Ecto neural progenitor cell (in vitro differentiated cells): Measurements from ENCODE around the gene NBAS.
"Not testable (repeated sequence)": the region's sequence is repeated elsewhere in the genome, so short reads cannot be mapped to it uniquely, and the experiment has no call there.

Source experiments
- DNase-seq: peaks from one replicate; pipeline ENCODE4 v3.0.0-alpha.2; 2018; ENCODE audit warnings: low spot score

Gene NBAS

DNA sequence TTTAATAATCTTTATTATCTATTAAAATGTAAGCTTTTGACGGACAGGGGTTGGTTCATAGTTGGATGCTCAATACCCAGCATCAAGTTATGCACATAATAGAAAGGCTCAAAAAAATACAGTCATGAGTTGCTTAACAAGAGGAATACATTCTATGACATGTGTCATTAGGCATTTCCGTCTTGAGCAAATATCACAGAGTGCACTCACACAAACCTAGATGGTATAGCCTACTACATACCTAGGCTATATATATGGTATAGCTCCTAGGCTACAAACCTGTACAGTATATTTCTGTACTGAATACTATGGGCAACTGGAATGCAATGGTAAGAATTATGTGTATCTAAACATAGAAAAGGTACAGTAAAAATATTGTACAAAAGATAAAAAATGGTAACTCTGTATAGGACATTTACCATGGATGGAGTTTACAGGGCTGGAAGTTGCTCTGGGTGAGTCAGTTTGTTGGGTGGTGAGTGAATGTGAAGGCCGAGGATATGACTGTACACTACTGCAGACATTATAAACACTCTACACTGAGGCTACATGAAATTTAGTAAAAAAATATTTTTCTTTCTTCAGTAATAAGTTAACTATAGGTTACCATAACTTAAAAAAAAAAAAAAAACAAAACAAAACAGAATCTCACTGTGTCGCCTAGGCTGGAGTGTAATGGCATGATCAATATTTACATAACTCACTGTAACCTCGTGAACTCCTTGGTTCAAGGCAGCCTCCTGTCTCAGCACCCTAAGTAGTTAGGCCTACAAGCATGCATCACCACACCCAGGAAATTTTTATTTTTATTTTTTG, 201.2 kb downstream of the NBAS start:
- no peak for DNase-seq

DNA sequence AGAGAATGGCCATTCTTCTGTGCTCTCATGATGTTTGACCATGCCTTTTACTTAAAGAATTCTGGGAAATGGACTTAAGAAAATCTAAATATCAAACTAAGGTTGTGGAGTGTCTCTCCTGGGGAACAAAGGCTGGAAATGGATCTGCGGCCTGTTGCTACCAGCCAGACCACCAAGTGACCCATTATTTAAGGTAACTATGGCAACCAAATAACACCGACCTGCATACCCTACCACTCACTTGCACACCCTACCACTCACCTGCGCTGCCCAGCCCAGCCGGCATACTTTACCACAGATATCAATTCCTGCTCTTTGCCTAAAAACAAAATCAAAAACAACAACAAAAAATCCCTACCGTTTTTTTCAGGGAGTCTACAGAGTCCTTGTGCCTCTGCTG, 203.2 kb downstream of the NBAS start:
- DNase-seq = no peak

DNA sequence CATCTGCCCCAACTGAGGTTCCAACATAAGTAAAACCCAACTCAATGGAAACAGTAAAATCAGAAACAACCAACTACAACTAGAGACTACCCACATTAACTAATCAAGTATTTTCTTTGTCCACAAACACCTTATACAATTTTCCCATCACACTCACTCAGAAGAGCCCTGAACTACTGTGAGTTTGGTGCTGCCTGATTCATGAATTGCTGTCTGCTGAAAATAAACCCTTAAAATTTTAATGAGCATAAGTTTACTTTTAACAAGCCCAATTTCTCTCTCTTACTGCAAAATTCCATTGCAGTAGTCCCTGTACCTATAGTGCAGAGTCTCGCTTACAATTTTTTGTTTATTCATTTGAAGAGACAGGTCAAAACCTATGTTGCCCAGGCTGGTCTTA, 203.9 kb downstream of the NBAS start:
- no peak for DNase-seq

DNA sequence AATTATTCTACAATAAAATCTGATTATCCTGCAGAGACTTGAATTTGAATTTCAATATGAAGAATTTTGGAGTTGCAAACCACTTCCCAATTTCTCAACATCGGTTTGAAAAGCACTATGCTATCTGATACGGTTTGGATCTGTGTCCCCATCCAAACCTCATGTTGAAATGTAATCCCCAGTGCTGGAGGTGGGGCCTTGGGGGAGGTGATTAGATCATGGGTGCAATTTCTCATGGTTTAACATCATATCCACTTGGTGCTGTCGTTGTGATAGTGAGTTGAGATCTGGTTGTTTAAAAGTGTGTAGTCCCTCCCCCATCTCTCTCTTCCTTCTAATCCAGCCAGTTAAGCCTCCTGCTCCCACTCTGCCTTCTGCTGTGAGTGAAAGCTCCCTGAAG, 205.7 kb downstream of the NBAS start:
- DNase-seq = no peak

DNA sequence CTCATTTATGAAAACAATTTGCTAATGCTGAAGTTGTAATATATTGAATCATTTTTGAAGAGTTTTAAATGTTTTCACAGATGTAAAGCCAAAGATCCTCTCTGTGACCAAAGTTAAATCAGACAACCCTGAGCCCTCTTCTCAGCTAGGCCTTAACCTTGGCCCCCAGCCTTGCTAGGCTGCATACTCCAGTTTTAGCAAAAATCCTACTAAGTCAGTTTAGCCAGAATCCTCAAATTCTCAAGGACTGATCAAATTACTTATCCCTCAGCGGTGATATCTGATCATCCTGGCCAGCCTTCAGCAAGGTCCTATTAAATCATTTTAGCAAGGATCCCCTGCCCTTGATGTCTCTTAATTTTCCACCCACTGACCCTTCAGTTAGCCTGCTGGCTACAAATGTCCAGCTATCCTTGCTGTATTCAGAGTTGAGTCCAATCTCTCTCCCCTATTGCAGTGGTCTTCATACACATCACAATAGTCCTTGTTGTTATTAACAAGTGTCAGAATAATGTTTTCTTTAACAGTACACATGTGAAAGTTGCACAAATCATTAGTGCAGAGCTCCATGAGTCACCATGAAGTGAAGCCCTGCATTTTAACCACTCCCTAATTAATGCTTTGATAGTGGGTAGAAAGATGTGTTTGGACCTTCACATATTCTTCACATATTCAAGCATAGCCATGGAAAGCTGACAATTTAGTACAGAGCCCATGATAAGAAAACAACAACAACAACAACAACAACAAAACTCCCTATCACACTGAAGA, 206.4 kb downstream of the NBAS start:
- DNase-seq = no peak

DNA sequence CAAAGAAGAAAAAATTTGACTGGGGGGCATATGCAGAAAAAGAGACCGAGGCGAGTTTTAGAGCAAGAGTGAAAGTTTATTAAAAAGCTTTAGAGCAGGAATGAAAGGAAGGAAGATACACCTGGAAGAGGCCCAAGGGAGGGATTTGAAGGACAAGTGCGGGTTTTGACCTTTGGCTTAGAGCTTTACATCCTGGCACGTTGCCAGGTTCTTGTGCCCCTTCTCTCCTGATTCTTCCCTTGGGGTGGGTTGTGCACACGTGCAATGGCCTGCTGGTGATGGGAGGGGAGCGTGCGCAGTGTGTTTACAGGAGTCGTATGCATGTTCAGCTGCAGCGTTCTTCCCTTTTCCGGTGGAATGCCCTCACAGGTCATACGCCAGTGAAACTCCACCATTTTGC, 208.8 kb downstream of the NBAS start:
- DNase-seq = no peak

DNA sequence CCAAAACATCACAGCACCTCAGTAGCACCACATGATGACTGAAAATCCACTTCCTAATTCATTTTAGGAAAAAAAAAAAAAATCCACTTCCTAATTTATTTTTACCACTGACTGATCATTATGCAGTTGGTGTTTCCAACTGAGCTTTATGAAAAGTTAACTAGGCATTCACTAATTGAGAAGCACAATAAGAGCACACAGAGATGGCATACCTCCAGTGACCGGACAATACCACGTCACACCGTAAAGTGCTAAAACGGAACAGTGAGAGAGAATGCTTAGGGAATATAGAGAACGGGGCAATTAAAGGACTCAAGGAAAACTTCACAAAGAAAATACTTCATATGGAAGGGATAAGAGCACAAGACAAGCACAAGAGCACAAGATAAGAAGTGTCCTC, 212.5 kb downstream of the NBAS start:
- DNase-seq = no peak

DNA sequence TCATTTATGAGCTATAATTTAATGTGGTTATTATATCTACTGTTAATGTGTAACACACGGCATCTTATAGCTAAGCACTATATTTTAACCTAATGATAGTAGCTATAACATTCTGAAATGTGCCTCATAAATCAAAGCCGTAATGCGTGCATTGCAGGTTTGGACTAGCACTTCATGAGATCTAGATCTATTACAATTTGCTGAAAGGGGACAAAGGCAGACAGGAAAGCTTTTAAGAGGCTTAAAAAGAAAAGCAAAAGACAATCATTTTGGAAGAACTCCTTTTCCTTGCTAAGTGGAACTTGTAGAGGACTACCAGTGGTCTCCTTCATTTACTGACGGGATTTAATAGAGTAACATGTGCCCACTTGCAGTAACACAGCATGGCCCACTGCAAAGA, 213.1 kb downstream of the NBAS start:
- DNase-seq = no peak

DNA sequence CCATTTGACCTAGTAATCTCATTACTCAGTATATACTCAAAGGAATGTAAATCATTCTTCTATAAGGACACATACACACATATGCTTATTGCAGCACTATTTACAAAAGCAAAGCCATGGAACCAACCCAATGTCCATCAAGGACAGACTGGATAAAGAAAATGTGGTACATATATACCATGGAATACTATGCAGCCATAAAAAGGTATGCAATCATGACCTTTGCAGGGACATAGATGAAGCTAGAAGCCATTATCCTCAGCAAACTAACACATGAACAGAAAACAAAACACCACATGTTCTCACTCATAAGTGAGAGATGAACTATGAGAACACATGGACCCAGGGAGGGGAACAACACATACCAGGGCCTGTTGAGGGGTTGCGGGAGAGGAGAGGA, 214.5 kb downstream of the NBAS start:
- no peak for DNase-seq

DNA sequence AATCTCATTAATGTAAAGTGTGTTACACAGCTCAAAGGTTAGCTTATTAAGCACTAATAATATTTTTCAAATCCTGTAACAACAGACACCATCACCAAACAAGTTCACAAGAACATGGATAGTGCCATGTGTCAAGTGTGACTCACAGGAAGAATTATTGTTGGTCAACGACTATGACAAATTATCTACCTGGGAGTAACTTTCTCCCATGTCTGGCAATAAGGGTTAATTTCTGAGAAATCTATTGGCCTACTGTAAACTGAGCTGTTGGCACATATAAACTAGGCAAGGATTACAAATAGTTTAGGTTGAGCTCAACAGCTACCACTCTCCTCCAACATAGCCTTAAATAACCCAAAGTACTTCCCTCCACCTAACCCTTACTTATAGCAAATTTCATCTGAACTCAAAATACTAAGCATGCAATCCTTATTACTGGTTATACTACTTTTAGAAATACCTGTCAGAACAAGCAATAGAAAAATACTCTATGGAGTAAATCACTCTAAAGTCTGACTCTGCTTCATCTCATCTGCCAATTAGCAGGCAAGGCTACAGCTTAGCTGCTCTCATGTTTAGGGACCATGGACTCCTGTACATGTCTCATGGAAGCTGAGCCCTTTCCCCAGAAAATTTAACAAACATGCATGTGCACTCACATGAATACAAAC, 223.0 kb downstream of the NBAS start:
- DNase-seq = no peak

DNA sequence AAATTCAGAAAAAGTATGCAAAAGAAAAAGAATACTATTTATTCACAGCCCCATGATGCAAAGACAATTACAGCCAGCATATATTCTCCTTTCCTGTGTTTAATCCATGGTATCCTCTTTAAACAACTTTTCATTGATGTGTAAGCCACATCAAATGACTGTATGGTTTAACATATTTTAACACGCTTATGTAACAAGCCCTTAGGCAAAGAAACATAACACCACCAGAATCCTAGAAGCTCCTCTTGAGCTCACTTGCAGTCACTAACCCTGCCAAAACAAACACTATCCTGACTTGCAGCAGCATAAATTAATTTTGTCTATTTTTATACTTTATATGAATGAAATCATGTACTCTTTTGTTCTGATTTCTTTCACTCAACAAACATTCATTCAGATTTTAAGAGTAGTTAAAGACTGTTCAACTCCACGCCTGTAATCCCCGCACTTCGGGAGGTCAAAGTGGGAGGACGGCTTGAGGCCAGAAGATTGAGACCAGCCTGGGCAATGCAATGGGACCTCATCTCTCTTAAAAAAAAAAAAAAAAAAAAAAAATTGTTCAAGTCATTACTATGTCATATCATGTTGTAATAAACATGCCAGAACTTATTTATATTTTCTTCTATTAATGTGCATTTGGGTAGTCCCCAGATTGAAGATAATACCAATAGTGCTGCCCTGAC, 226.3 kb downstream of the NBAS start:
- DNase-seq = no peak

DNA sequence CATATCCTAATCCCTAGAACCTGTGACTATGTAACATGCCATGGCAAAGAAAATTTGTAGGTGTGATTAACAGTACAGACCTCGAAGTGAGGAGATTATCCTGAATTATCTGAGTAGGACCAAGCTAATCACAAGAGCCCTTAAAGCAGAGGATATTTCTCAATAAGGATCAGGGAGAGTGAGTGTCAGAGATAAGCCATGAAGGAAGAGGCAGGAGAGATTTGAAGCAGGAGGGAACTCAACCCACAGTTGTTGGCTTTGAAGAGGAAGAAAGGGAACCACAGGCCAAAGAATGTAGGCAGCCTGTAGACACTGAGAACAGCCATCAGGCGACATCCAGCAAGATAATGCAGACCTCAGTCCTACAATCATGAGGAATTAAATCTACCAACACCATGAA, 229.3 kb downstream of the NBAS start:
- no peak for DNase-seq

DNA sequence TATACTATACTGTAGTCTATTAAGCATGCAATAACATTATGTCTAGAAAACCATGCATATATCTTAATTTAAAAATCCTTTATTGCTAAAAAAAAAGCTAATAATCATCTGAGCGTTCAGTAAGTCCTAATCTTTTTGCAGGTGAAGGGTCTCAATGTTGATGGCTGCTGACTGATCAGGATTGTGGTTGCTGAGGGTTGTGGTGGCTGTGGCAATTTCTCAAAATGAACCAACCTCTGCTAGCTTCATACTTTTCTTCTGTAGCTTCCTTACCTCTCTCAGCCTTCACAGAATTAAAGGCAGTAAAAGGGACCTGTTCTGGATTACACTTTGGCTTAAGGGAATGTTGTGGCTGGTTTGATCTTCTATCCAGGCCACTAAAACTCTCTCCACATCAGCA, 235.8 kb downstream of the NBAS start:
- no peak for DNase-seq

DNA sequence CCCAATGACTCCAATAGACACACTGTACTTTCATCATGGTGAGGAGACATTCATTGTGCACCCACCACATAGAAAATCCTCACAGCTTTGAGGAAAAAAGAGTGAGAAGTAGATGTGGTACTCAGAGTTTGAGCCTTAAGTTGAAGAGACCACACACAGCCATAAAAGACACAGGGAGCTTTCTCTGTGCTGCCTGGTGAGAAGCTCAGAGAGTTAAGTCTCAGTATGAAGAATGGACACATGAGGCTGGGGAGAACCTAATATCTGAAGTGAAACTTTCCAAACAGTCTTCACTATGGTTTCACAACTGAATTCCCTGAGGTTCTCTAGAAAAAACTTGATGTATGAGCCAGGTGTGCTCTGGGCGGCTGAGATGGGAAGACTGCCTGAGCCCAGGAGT, 237.9 kb downstream of the NBAS start:
- DNase-seq = no peak

DNA sequence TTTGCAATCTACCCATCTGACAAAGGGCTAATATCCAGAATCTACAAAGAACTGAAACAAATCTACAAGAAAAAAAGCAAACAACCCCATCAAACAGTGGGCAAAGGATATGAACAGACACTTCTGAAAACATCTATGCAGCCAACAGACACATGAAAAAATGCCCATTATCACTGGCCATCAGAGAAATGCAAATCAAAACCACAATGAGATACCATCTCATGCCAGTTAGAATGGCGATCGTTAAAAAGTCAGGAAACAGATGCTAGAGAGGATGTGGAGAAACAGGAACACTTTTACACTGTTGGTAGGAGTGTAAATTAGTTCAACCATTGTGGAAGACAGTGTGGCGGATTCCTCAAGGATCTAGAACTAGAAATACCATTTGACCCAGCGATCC, 239.7 kb downstream of the NBAS start:
- not testable (repeated sequence) for DNase-seq

DNA sequence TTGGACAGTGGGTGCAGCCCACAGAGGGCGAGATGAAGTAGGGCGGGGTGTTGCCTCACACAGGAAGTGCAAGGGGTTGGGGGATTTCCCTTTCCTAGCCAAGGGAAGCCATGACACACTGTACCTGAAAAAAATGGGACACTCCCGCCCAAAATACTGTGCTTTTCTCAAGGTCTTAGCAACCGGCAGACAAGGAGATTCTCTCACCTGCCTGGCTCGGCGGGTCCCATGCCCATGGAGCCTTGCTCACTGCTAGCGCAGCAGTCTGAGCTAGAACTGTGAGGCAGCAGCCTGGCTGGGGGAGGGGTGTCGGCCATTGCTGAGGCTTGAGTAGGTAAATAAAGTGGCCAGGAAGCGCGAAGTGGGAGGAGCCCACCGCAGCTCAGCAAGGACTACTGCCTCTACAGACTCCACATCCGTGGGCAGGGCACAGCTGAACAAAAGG, 244.7 kb downstream of the NBAS start:
- DNase-seq = no peak

DNA sequence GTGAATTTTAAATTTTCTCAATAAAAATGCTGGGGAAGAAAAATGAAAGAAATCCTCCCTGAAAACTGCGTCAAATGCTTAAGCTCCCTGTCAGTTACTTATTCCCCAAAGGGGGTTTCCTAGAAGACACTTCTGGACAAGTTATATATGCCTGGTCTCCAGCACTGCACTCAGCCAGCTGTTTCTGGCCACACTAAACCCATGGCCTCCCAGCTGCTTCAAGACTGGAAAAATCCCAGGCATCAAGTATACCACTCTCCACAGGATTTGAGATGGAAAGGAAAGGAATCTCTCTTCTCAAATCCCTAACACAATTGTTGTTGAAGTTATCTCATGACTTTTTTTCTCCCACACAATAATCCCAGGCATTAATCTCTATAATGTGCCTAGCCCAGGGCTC, 245.7 kb downstream of the NBAS start:
- DNase-seq = no peak

DNA sequence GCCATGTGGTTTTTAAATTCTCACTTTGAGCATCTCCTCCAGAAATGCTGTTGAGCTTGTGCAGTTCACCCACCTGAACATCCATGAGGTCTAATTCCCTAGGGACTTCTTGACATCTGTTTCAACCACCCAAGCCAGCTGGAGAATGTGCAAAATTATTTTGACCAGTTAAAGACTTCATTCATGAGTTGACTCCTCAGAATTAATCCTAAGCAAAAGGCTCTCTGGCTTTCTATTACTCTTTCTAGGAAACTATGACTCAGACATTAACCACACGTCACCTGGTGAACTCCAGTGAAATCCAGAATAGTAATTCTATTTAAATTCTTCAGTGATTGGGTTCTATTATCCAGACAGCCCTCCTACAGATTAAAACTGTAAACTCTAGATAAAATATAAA, 247.5 kb downstream of the NBAS start:
- DNase-seq = no peak

DNA sequence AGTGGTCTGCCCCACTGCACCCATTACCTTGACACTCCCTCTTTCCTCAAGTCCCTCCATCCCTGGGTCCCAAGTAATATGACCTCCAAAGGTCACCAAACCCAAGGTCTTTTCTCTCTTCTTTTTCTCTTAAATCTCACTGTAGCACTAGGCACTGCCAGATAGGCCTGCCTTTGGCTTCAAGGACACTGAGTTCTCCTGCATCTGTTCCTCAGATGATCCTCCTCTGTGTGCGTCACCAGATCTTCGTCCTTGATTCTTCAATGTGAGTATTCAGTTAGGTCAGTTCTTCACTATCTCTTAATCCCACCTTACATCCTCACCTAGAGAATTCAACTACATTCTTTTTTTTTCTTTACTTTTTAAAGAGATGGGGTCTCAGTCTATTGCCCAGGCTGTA, 249.2 kb downstream of the NBAS start:
- no peak for DNase-seq

DNA sequence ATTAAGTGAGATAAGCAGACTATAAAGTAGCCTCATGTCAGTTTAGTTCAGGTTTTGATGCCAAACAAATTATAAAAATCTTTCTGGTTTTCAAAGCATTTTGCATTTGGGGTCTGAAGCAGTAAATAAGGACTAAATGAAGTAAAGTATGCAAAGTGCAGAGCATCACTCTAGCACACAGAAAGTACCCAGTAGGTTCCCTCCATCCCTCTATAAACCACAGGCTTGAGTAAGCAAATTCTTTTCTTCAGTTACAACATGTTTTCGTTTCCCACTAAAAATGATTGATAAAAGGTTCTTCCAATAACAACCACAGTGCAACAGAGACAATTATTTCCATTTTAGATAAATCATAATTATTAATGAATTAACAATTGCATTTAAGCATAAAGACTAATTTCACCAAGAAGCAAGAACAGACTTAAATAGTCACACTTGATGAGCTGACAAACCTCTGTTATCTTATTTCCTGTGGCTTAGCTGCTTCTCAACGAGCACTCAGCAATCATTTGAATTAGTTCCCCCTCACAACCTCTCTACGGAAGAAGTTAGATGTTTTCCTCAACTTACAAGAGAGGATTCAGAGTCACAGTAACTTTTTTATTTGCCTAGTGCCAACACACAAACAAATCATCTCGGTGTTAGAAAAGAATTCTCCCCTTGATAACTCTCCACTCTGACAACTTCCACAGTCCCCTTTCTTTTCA, 249.8 kb downstream of the NBAS start:
- DNase-seq = no peak

DNA sequence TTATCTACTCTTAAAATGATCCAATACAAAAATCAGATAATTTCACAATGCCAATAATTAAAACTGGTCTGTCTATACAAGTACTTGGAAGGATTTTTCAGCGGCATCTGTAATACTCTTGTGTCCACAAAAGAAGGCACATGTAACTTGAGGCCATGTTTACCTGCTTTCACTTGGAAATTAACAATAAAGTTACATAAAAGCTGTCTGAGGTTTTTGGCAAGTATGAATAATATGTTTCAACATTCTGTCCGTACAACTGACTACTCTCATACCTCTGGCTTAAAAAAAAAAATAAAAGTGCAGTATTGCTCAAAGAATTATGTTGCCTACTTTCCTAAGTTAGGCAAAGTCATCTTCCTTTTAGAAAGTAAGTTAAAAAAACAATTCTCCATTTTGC, 253.6 kb downstream of the NBAS start:
- no peak for DNase-seq

DNA sequence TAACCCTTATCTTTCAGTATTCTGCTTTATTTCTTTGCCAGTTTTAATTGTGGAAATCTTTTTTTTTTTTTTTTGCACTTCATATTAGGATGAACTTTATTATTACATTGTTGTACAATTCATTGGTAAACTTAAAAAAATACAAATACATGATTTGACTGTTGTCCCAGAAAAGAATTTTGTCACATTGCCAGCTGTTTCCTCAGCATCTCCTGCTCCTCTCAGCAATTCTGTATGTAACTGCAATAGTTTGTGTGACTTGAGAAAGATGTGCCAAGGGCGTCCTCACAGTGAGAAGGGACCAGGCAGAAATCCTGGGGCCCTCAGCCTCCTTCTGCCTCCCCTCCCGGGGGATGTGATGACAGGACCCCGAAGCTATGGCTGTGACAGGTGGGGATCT, 254.4 kb downstream of the NBAS start:
- DNase-seq = no peak
